Natural killer cell (primary cell): ENCODE measurements around the gene MAP3K20. TPM values are rescaled to one million over a fixed set of nuclear protein-coding genes. Genes with fewer than 3 reads are reported as not detected.

Experiments used
- ATAC-seq, 3 donors: fragments of 150-1000 bp in 2 of 3; fragments of 200-7000 bp in 1 of 3; cut with Tn5 transposase; 1 replicate in 1 of 3; 2 replicates in 2 of 3; pipeline ENCODE4 v1.10.0; 2021; ENCODE audit warnings: mild to moderate bottlenecking in 2 of 3, moderate library complexity in 2 of 3
- DNase-seq, 2 donors: peaks; one replicate each; pipeline versions ENCODE4 v3.0.0 to v3.0.0-alpha.2; 2013 to 2021; ENCODE audit warnings: mixed read lengths in 1 of 2
- H3K27ac ChIP-seq: one replicate; pipeline ENCODE4 v1.5.1; 2013; ENCODE audit warnings: mild to moderate bottlenecking, low read length
- H3K27me3 ChIP-seq: one replicate; pipeline ENCODE4 v1.6.1; 2013; ENCODE audit warnings: low read length; ENCODE audit not compliant: control insufficient read depth, insufficient read depth
- H3K36me3 ChIP-seq: one replicate; pipeline ENCODE4 v1.6.1; 2013; ENCODE audit warnings: low read length; ENCODE audit not compliant: control insufficient read depth, insufficient read depth
- H3K4me1 ChIP-seq: one replicate; pipeline ENCODE4 v1.6.1; 2013; ENCODE audit warnings: low read length; ENCODE audit not compliant: control insufficient read depth, insufficient read depth
- H3K4me3 ChIP-seq: one replicate; pipeline ENCODE4 v1.5.1; 2013; ENCODE audit warnings: low read length
- H3K9me3 ChIP-seq: one replicate; pipeline ENCODE4 v1.6.1; 2013; ENCODE audit warnings: low read length; ENCODE audit not compliant: control insufficient read depth, insufficient read depth
- H3K27ac Mint-ChIP-seq, 2 donors: one replicate each; pipeline ENCODE4 v1.8.0; 2022; ENCODE audit warnings: mild to moderate bottlenecking in 2 of 2, mixed read lengths in 2 of 2, moderate library complexity in 1 of 2
- H3K27me3 Mint-ChIP-seq, 2 donors: one replicate each; pipeline ENCODE4 v1.8.0; 2022; ENCODE audit warnings: low read depth in 2 of 2, mixed read lengths in 2 of 2
- H3K36me3 Mint-ChIP-seq: one replicate; pipeline ENCODE4 v1.8.0; 2022; ENCODE audit warnings: mixed read lengths
- H3K4me1 Mint-ChIP-seq, 2 donors: one replicate each; pipeline ENCODE4 v1.8.0; 2022; ENCODE audit warnings: mixed read lengths in 2 of 2
- H3K4me3 Mint-ChIP-seq: one replicate; pipeline ENCODE4 v1.8.0; 2022; ENCODE audit warnings: mild to moderate bottlenecking, moderate library complexity, mixed read lengths
- H3K9me3 Mint-ChIP-seq, 2 donors: one replicate each; pipeline ENCODE4 v1.8.0; 2022; ENCODE audit warnings: mixed read lengths in 2 of 2
- WGBS: methylation state at CpG from one replicate; pipeline ENCODE4 v1.1.7; 2013; ENCODE audit warnings: missing lambda C conversion rate; ENCODE audit not compliant: insufficient coverage; 5-methylcytosine and 5-hydroxymethylcytosine counted together
- intact Hi-C: fragments of 100-400 bp; cut with micrococcal nuclease; formaldehyde crosslinking; loops from one replicate; pipeline ENCODE4 v1.14.2; 2022
- total RNA-seq, 4 donors: library from RNA; stranded (reverse); fragments of 120-200 nt in 1 of 4; gene quantifications; one replicate each; pipeline versions ENCODE4 v1.2.3 to v1.2.4, GENCODE V29; 2013 to 2022
- TF ChIP-seq, protein P1 (sequence below): fragments of 200-600 bp; IDR thresholded peaks from one replicate; pipeline ENCODE4 v1.8.0; 2022; ENCODE audit warnings: antibody characterized with exemption

MAP3K20 gene
- total RNA-seq, 3 donors from 2014 or later (not counting 1 experiment from before 2014, with no cell fraction given), result 1.6 to 3.0 (median 2.5) TPM

DNA sequence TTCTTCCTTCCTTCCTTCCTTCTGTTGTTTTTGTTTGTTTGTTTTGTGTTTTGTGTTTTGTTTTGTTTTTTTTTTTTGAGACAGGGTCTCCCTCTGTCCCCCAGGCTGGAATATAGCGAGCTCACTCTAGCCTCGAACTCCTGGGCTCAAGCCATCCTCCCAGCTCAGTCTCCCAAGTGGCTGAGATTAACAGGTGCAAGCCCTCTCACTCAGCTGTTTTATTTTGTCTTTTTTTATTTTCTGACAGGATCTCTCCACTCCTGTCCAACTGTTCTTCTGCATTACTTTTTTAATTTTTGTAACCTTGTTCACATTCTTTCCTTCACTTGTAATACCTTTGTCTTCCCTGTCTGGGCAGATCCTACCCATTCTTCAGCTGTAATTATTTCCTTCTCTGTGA is 23.6 kb downstream of the MAP3K20 start:
- no peaks in the 10 kb centered on the region for H3K36me3 ChIP-seq
- H3K27me3 Mint-ChIP-seq, result no peaks in the 10 kb centered on the region
- WGBS, result 93% methylated on average over 2 of the region's 2 CpGs

DNA sequence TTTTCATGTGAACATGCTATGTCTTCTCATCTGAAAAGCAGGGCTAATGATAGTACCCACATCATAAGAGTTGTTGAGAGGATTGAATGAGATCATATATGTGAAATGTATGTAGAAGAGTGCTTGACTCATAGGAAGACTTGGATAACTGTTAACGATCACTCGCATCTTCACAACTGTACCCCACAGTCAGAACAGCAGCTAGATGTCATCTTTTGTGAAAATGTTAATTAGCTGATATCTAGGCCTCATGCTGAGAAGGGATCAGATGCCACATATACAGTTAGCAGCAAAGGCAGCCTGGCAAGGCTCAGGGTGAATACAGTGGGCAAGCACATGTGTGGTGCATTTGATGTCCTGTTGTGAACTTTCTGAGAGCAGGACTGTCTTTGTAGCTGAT is 24.2 kb downstream of the MAP3K20 start:
- no peak for ATAC-seq
- intact Hi-C loops, result no loop called here
- no peak overlapping the region for H3K27ac Mint-ChIP-seq

More for the DNA sequence above, 23.6 kb downstream of the MAP3K20 start:
- H3K4me3 Mint-ChIP-seq, result no peak overlapping the region
- Histone ChIP-seq H3K9me3 (no peaks in the 10 kb centered on the region), H3K27me3 (no peaks in the 10 kb centered on the region), H3K27ac (no peak overlapping the region), H3K4me1 (no peaks in the 10 kb centered on the region), H3K4me3 (no peak overlapping the region)
- H3K36me3 Mint-ChIP-seq, result no peaks in the 10 kb centered on the region
- no peaks in the 10 kb centered on the region for H3K9me3 Mint-ChIP-seq
- H3K27ac Mint-ChIP-seq, result no peak overlapping the region
- H3K4me1 Mint-ChIP-seq, result no peaks in the 10 kb centered on the region
- TF ChIP-seq, protein P1, sequence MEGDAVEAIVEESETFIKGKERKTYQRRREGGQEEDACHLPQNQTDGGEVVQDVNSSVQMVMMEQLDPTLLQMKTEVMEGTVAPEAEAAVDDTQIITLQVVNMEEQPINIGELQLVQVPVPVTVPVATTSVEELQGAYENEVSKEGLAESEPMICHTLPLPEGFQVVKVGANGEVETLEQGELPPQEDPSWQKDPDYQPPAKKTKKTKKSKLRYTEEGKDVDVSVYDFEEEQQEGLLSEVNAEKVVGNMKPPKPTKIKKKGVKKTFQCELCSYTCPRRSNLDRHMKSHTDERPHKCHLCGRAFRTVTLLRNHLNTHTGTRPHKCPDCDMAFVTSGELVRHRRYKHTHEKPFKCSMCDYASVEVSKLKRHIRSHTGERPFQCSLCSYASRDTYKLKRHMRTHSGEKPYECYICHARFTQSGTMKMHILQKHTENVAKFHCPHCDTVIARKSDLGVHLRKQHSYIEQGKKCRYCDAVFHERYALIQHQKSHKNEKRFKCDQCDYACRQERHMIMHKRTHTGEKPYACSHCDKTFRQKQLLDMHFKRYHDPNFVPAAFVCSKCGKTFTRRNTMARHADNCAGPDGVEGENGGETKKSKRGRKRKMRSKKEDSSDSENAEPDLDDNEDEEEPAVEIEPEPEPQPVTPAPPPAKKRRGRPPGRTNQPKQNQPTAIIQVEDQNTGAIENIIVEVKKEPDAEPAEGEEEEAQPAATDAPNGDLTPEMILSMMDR, result no peak
- no peak for DNase-seq
- intact Hi-C loops, result no loop called here
- ATAC-seq, result no peak

DNA sequence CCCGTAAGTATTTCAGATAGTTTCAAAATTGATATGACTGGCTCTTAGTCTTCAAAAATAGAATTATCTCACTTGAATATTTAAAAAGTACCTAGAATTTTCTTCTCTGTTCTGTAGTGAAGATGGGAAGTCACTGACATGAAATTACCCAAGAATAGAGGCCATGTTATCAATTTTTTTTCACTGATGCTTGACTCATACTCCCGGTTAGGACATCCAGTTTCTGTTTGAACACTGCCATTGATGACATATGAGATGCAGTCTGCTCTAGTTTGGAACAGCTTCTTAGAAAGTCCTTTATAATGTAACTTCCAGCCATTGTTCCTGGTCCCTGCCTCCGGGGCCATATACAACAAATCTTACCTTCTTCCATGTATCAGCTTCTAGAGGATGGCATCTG is 26.0 kb downstream of the MAP3K20 start:
- Histone ChIP-seq H3K4me3 (no peak overlapping the region), H3K9me3 (no peaks in the 10 kb centered on the region), H3K4me1 (no peaks in the 10 kb centered on the region), H3K27me3 (no peaks in the 10 kb centered on the region), H3K27ac (no peak overlapping the region), H3K36me3 (no peaks in the 10 kb centered on the region)
- no peak for ATAC-seq
- intact Hi-C loops, result no loop called here
- no peak for DNase-seq
- no peaks in the 10 kb centered on the region for H3K9me3 Mint-ChIP-seq
- H3K36me3 Mint-ChIP-seq, result no peaks in the 10 kb centered on the region
- 83% methylated on average over 2 of the region's 3 CpGs for WGBS
- H3K27me3 Mint-ChIP-seq, result no peaks in the 10 kb centered on the region
- no peak overlapping the region for H3K4me3 Mint-ChIP-seq
- no peak overlapping the region for H3K27ac Mint-ChIP-seq
- TF ChIP-seq, protein P1, result no peak
- no peaks in the 10 kb centered on the region for H3K4me1 Mint-ChIP-seq

More for the DNA sequence above, 24.2 kb downstream of the MAP3K20 start:
- no peak for DNase-seq
- Mint-ChIP-seq H3K4me1 (no peaks in the 10 kb centered on the region), H3K4me3 (no peak overlapping the region), H3K36me3 (no peaks in the 10 kb centered on the region), H3K27me3 (no peaks in the 10 kb centered on the region), H3K9me3 (no peaks in the 10 kb centered on the region)
- Histone ChIP-seq H3K27me3 (no peaks in the 10 kb centered on the region), H3K4me3 (no peak overlapping the region), H3K27ac (no peak overlapping the region), H3K4me1 (no peaks in the 10 kb centered on the region), H3K9me3 (no peaks in the 10 kb centered on the region), H3K36me3 (no peaks in the 10 kb centered on the region)
- WGBS, result 94% methylated on average over 2 of the region's 2 CpGs
- TF ChIP-seq, protein P1, result no peak

DNA sequence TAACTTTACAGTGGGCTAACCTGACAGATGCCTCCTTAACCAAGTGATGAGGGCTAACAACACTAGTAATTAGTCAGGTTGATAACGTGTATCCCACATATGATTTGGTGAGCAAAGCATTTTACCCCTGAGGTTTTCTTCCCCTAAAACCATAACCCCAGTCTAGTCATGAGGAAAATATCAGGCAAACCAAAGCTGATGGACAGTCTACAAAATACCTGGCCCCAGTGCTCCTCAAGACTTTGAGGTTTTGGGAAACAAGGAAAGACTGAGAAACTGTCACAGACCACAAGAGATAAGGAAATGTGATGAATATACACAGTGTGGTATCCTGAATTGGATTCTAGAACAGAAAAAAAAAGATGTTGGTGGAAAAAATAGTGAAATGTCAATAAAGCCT is 28.5 kb downstream of the MAP3K20 start:
- Mint-ChIP-seq H3K27ac (no peak overlapping the region), H3K36me3 (no peaks in the 10 kb centered on the region), H3K4me3 (no peak overlapping the region), H3K27me3 (no peaks in the 10 kb centered on the region), H3K9me3 (no peaks in the 10 kb centered on the region), H3K4me1 (no peaks in the 10 kb centered on the region)
- ATAC-seq, result no peak
- intact Hi-C loops, result no loop called here
- no peaks in the 10 kb centered on the region for H3K9me3 ChIP-seq
- 67% methylated on average over 1 of the region's 1 CpG for WGBS
- TF ChIP-seq, protein P1, result no peak
- no peaks in the 10 kb centered on the region for H3K36me3 ChIP-seq
- H3K4me1 ChIP-seq, result no peaks in the 10 kb centered on the region
- H3K27ac ChIP-seq, result no peak overlapping the region
- no peak for DNase-seq
- H3K27me3 ChIP-seq, result no peaks in the 10 kb centered on the region
- H3K4me3 ChIP-seq, result no peak overlapping the region
